ENCODE data around the gene ATP6V0B. TPM values are rescaled to one million over a fixed set of nuclear protein-coding genes. Genes with fewer than 3 reads are reported as not detected.

Gene ATP6V0B
- total and polyA plus RNA-seq, 2 of the 8 experiments (the other 6 are each of a cell fraction or from before 2014, with no cell fraction given), result 105 to 308 TPM

Other genes starting within 250 kb of the ATP6V0B start
- 22.7 and 23.3 TPM in 2 replicates for gene ARTN, start 41.2 kb upstream of the ATP6V0B start, total RNA-seq (2021; fragmentation: NEBNext Ultra II Directional; extraction: Animal tissue kit (Norgen Biotek cat#: 25700))
- gene ARTN, start 41.2 kb upstream of the ATP6V0B start, polyA plus RNA-seq (2011; rRNA removed), result 13.5 and 17.4 TPM in 2 replicates
- gene IPO13, start 28.0 kb upstream of the ATP6V0B start, total RNA-seq (2021; fragmentation: NEBNext Ultra II Directional; extraction: Animal tissue kit (Norgen Biotek cat#: 25700)), result 20.7 and 23.0 TPM in 2 replicates
- gene IPO13, start 28.0 kb upstream of the ATP6V0B start, polyA plus RNA-seq (2011; rRNA removed), result 27.0 and 29.4 TPM in 2 replicates
- 64.9 and 65.3 TPM in 2 replicates for gene DPH2, start 5.0 kb upstream of the ATP6V0B start, total RNA-seq (2021; fragmentation: NEBNext Ultra II Directional; extraction: Animal tissue kit (Norgen Biotek cat#: 25700))
- 92.1 and 163 TPM in 2 replicates for gene DPH2, start 5.0 kb upstream of the ATP6V0B start, polyA plus RNA-seq (2011; rRNA removed)
- 56.5 and 60.6 TPM in 2 replicates for gene B4GALT2, start 4.2 kb downstream of the ATP6V0B start, total RNA-seq (2021; fragmentation: NEBNext Ultra II Directional; extraction: Animal tissue kit (Norgen Biotek cat#: 25700))
- 121 and 152 TPM in 2 replicates for gene B4GALT2, start 4.2 kb downstream of the ATP6V0B start, polyA plus RNA-seq (2011; rRNA removed)
- gene CCDC24, start 16.6 kb downstream of the ATP6V0B start, total RNA-seq (2021; fragmentation: NEBNext Ultra II Directional; extraction: Animal tissue kit (Norgen Biotek cat#: 25700)), result 10.5 and 11.2 TPM in 2 replicates
- gene CCDC24, start 16.6 kb downstream of the ATP6V0B start, polyA plus RNA-seq (2011; rRNA removed), result 11.4 and 19.7 TPM in 2 replicates
- gene SLC6A9, start 56.5 kb downstream of the ATP6V0B start, total RNA-seq (2021; fragmentation: NEBNext Ultra II Directional; extraction: Animal tissue kit (Norgen Biotek cat#: 25700)), result 24.1 and 24.2 TPM in 2 replicates
- 20.2 and 34.5 TPM in 2 replicates for gene SLC6A9, start 56.5 kb downstream of the ATP6V0B start, polyA plus RNA-seq (2011; rRNA removed)
- gene KLF17, start 143.9 kb downstream of the ATP6V0B start, total RNA-seq (2021; fragmentation: NEBNext Ultra II Directional; extraction: Animal tissue kit (Norgen Biotek cat#: 25700)), result not detected in 2 replicates
- not detected in 2 replicates for gene KLF17, start 143.9 kb downstream of the ATP6V0B start, polyA plus RNA-seq (2011; rRNA removed)
- 0.09 TPM in 1 of 2 replicates, not detected in the other for gene KLF18, start 166.7 kb downstream of the ATP6V0B start, total RNA-seq (2021; fragmentation: NEBNext Ultra II Directional; extraction: Animal tissue kit (Norgen Biotek cat#: 25700))
- 0.15 and 0.19 TPM in 2 replicates for gene KLF18, start 166.7 kb downstream of the ATP6V0B start, polyA plus RNA-seq (2011; rRNA removed)
- gene DMAP1, start 238.5 kb downstream of the ATP6V0B start, total RNA-seq (2021; fragmentation: NEBNext Ultra II Directional; extraction: Animal tissue kit (Norgen Biotek cat#: 25700)), result 36.4 and 37.6 TPM in 2 replicates
- 42.4 and 61.1 TPM in 2 replicates for gene DMAP1, start 238.5 kb downstream of the ATP6V0B start, polyA plus RNA-seq (2011; rRNA removed)